Kidney (tissue), 14 donors: ENCODE results near the gene CNOT2. TPM values are rescaled to one million over a fixed set of nuclear protein-coding genes. Genes with fewer than 3 reads are reported as not detected.
A peak's percentile ranks its signal among the peaks of the same experiment; 100 is the strongest.

Experiments
- DNase-seq, 5 donors: peaks; one replicate each; pipeline ENCODE4 v3.0.0-alpha.2; 2013 to 2020
- FAIRE-seq: peaks from 2 replicates; lab custom pipeline; 2012; peaks lifted over from hg19 to GRCh38; lab: Jason Lieb, UNC
- H3K27ac ChIP-seq, 2 donors: one replicate each; pipeline ENCODE4 v1.7.0; 2013; ENCODE audit warnings: low read depth in 2 of 2, low read length in 2 of 2, inconsistent platforms in 1 of 2
- H3K27me3 ChIP-seq: one replicate; pipeline ENCODE4 v1.7.1; 2013; ENCODE audit warnings: low read length, inconsistent platforms; ENCODE audit not compliant: control insufficient read depth, insufficient read depth
- H3K36me3 ChIP-seq, 3 donors: one replicate each; pipeline versions ENCODE4 v1.7.0 to v1.7.1; 2013; ENCODE audit warnings: low read length in 3 of 3, control low read depth in 1 of 3, inconsistent platforms in 1 of 3; ENCODE audit not compliant: insufficient read depth in 3 of 3, control insufficient read depth in 2 of 3
- H3K4me1 ChIP-seq, 3 donors: one replicate each; pipeline versions ENCODE4 v1.7.0 to v1.7.1; 2013; ENCODE audit warnings: low read length in 3 of 3, inconsistent platforms in 1 of 3, low read depth in 1 of 3; ENCODE audit not compliant: control insufficient read depth in 2 of 3, insufficient read depth in 2 of 3
- H3K4me3 ChIP-seq, 3 donors: one replicate each; pipeline versions ENCODE4 v1.7.0 to v1.8.1; 2013; ENCODE audit warnings: low read length in 3 of 3, control low read depth in 1 of 3, inconsistent platforms in 1 of 3
- H3K9ac ChIP-seq, 3 donors: one replicate each; pipeline versions ENCODE4 v1.7.0 to v1.7.1; 2013; ENCODE audit warnings: low read length in 3 of 3, control low read depth in 1 of 3, inconsistent platforms in 1 of 3
- H3K9me3 ChIP-seq, 3 donors: one replicate each; pipeline versions ENCODE4 v1.7.0 to v1.7.1; 2013; ENCODE audit warnings: low read length in 3 of 3, control low read depth in 1 of 3, inconsistent platforms in 1 of 3; ENCODE audit not compliant: control insufficient read depth in 2 of 3, insufficient read depth in 1 of 3
- CTCF ChIP-seq: IDR thresholded peaks from 3 replicates; pipeline ENCODE4 v1.5.1; 2012; ENCODE audit warnings: mild to moderate bottlenecking, moderate library complexity, borderline replicate concordance; ENCODE audit not compliant: insufficient read depth; ENCODE audit errors: extremely low read depth
- intact Hi-C: fragments of 100-400 bp; cut with DNase I; formaldehyde crosslinking; loops from one replicate; pipeline ENCODE4 v1.11.1; 2022
- polyA plus RNA-seq: library from polyadenylated mRNA; stranded (reverse); fragments of 350-450 nt; fragmentation: Illumina TruSeq; extraction: RNeasy Lipid Tissue Mini Kit (QIAGEN cat#74804); gene quantifications from one replicate; pipeline ENCODE4 v1.2.3, GENCODE V29; 2014; ENCODE audit warnings: low read depth, low replicate concordance; ENCODE audit not compliant: insufficient read depth
- total RNA-seq: library from RNA; stranded (reverse); fragmentation: NEBNext Ultra II Directional; extraction: Animal tissue kit (Norgen Biotek cat#: 25700); gene quantifications from one replicate; pipeline ENCODE4 v1.2.1, GENCODE V29; 2021
- donor health status: control.
- donor health status: control.
- donor health status: control.
- donor health status: control.
- donor health status: control.
- donor health status: DM: yes; HTN: yes; CAD: no.
- donor health status: Normal renal cell carcinoma (clear cell type).

CNOT2 gene
- total and polyA plus RNA-seq, 2 donors from 2014 or later, result 21.0 to 68.8 TPM

GRCh38 chr12:70254846-70255245 lies 11.6 kb downstream of the CNOT2 start:
- no peaks in the 10 kb centered on the region for H3K9me3 ChIP-seq
- no peak for TF ChIP-seq CTCF
- H3K4me3 ChIP-seq, result no peak overlapping the region
- no peak overlapping the region for H3K27ac ChIP-seq
- intact Hi-C loops, result no loop called here
- no peaks in the 10 kb centered on the region for H3K27me3 ChIP-seq
- FAIRE-seq (no peak), DNase-seq (no peak)
- H3K4me1 ChIP-seq, result peaks cover 0 to 5% (median 0%) of the 10 kb centered on the region in 3 donors
- no peak overlapping the region for H3K9ac ChIP-seq
- no peaks in the 10 kb centered on the region for H3K36me3 ChIP-seq

- H3K27me3 ChIP-seq, result no peaks in the 10 kb centered on the region
- intact Hi-C loops, result no loop called here
- H3K9me3 ChIP-seq, result no peaks in the 10 kb centered on the region
- H3K9ac ChIP-seq, result no peak overlapping the region
- H3K4me3 ChIP-seq, result no peak overlapping the region
- no peak overlapping the region for H3K27ac ChIP-seq
- peak in 1 of 5 donors; percentile 11 for DNase-seq
- H3K4me1 ChIP-seq, result peaks cover 0 to 5% (median 0%) of the 10 kb centered on the region in 3 donors
- TF ChIP-seq CTCF, result no peak
- H3K36me3 ChIP-seq, result no peaks in the 10 kb centered on the region
- FAIRE-seq, result no peak
These were observed 12.1 kb downstream of the CNOT2 start for GRCh38 chr12:70255311-70255710.

DNA sequence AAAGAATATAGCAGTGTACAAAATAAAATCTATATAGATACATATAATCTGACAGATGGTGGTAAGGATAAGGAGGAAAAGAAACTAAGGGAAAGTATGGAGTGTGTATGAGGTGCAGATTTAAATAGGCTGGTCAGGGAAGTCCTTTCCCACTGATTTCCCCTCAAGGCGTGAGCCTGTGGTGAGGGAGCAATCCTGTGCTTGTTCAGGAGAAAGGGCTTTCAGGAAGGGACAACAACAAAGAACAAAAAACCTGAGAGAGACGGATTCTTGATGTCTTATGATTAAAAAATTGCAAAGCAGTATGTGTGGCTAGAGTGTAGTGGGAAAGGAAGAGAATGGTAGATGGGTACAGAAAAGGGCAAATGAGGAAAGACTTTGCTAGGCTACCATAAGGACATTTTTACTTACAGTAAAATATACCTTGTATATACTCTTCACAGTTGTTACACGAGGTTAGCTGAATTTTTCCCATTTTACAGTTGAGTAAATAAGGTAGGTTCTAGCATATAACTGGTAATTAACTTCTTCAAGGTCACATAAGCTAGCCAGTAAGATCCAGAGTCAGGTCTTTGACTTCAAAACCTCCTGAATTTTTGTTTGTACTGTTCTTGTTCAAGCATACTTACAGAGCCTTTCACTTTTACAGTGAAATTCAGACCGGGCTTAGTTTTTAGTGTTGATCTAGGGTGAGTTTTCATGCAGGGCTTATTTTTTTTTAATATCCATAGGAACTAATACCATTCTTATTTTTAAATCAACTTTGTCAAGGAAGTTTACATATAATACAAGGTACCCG lies 15.6 kb downstream of the CNOT2 start:
- Histone ChIP-seq H3K4me1 (peaks cover 0 to 3% (median 0%) of the 10 kb centered on the region in 3 donors), H3K9me3 (no peaks in the 10 kb centered on the region)

More for the DNA sequence above, 15.6 kb downstream of the CNOT2 start:
- no peak overlapping the region for H3K4me3 ChIP-seq
- intact Hi-C loops, result no loop called here
- no peak overlapping the region for H3K9ac ChIP-seq
- H3K36me3 ChIP-seq, result no peaks in the 10 kb centered on the region
- TF ChIP-seq CTCF, result no peak
- no peak for FAIRE-seq
- DNase-seq, result no peak
- no peaks in the 10 kb centered on the region for H3K27me3 ChIP-seq
- H3K27ac ChIP-seq, result no peak overlapping the region
